ENCODE measurements around the gene ADAMTSL5.
A peak's percentile ranks its signal among the peaks of the same experiment; 100 is the strongest.

- TF ChIP-seq NONO (IDR thresholded peaks at IDR 0.05; ENCODE audit: low read depth in 2 of 2, low read length in 1 of 2) (peak in 1 of 2 experiments; percentile 95; a peak in 2 of 4 replicates), SP1 (CRISPR knock-in tag; IDR thresholded peaks at IDR 0.05) (peak; percentile 45; the same call in 1 of the 2 replicates), CTCF (IDR thresholded peaks at IDR 0.05 in 2 of 3, conservative IDR thresholded peaks at IDR 0.05 in 1 of 3; ENCODE audit: insufficient read depth in 2 of 3, low read depth in 1 of 3, low read length in 3 of 3) (peak in 2 of 3 experiments; percentile 51 to 55; a peak in 2 of 6 replicates), ZBTB33 (CRISPR knock-in tag; IDR thresholded peaks at IDR 0.05) (peak; percentile 73), FOXM1 (IDR thresholded peaks at IDR 0.05; ENCODE audit: low read depth) (no peak), FOXM1 (CRISPR knock-in tag; IDR thresholded peaks at IDR 0.05; ENCODE audit: low read depth) (no peak)
- TF ChIP-seq, protein P1, sequence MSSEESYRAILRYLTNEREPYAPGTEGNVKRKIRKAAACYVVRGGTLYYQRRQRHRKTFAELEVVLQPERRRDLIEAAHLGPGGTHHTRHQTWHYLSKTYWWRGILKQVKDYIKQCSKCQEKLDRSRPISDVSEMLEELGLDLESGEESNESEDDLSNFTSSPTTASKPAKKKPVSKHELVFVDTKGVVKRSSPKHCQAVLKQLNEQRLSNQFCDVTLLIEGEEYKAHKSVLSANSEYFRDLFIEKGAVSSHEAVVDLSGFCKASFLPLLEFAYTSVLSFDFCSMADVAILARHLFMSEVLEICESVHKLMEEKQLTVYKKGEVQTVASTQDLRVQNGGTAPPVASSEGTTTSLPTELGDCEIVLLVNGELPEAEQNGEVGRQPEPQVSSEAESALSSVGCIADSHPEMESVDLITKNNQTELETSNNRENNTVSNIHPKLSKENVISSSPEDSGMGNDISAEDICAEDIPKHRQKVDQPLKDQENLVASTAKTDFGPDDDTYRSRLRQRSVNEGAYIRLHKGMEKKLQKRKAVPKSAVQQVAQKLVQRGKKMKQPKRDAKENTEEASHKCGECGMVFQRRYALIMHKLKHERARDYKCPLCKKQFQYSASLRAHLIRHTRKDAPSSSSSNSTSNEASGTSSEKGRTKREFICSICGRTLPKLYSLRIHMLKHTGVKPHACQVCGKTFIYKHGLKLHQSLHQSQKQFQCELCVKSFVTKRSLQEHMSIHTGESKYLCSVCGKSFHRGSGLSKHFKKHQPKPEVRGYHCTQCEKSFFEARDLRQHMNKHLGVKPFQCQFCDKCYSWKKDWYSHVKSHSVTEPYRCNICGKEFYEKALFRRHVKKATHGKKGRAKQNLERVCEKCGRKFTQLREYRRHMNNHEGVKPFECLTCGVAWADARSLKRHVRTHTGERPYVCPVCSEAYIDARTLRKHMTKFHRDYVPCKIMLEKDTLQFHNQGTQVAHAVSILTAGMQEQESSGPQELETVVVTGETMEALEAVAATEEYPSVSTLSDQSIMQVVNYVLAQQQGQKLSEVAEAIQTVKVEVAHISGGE (CRISPR knock-in tag; IDR thresholded peaks at IDR 0.05): peak in 1 of 3 experiments; percentile 50; a peak in 2 of 6 replicates
These were observed at the start of gene ADAMTSL5 for GRCh38 chr19:1512671-1513498.
